ENCODE data around the gene PPP1R36. TPM values are rescaled to one million over a fixed set of nuclear protein-coding genes. Genes with fewer than 3 reads are reported as not detected.

PPP1R36 gene
- total and polyA plus RNA-seq, 2 of the 13 experiments (the other 11 are each of a cell fraction or from before 2014, with no cell fraction given), result 0.11 to 0.17 TPM

DNA sequence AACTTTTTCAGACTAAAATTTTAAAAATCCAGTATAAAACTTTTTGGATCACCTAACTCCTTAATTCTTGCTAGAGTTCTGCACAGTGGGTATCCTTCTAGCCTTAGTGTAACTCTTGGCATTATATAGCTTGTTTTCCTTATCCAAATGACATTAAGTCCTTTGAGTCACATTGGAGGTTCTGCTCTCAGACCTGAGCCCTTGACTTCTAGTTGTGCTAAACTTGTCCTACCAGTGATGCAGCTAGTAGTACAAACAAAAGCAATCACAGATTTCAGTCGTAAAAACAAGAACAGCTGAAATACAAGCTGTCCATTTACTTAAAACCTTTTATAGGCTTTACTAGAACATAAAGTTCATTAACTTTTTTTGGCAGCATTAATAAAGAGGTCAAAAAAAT is 34.7 kb upstream of the PPP1R36 start:
- no peak overlapping the region for H3K4me2 ChIP-seq (ENCODE audit: low read depth, low read length)
- CTCF ChIA-PET (ENCODE audit: low intra/inter-chr PET ratio, low total read pairs), result no interaction called here
- FAIRE-seq (no peak), ATAC-seq (no peak), DNase-seq (ENCODE audit: low spot score) (no peak)
- intact Hi-C loops (cut with micrococcal nuclease; ENCODE audit: unreplicated experiment), result no loop called here
- no peaks in the 10 kb centered on the region for H3K9me3 ChIP-seq (ENCODE audit: low read length)
- peaks cover 17% of the 10 kb centered on the region for H3K4me1 ChIP-seq (ENCODE audit: insufficient read depth, low read length)
- WGBS (ENCODE audit: low lambda C conversion rate), result 96% methylated on average over 1 of the region's 1 CpG
- TF ChIP-seq ZNF724P (CRISPR knock-in tag; IDR thresholded peaks at IDR 0.05; ENCODE audit: borderline replicate concordance) (no peak), TCF12 (IDR thresholded peaks at IDR 0.05) (no peak), TCF12 (CRISPR knock-in tag; IDR thresholded peaks at IDR 0.05) (no peak), STAT5B (CRISPR knock-in tag; IDR thresholded peaks at IDR 0.05) (no peak), ZNF547 (CRISPR knock-in tag; IDR thresholded peaks at IDR 0.05) (no peak), ISX (CRISPR knock-in tag; conservative IDR thresholded peaks at IDR 0.05) (no peak), MATR3 (CRISPR knock-in tag; IDR thresholded peaks at IDR 0.05) (no peak), SMC3 (IDR thresholded peaks at IDR 0.05; ENCODE audit: low read length) (no peak), CHCHD3 (CRISPR knock-in tag; IDR thresholded peaks at IDR 0.05) (no peak), CENPX (CRISPR knock-in tag; IDR thresholded peaks at IDR 0.05) (no peak), RXRB (CRISPR knock-in tag; IDR thresholded peaks at IDR 0.05; ENCODE audit: borderline replicate concordance) (no peak), ZNF17 (CRISPR knock-in tag; IDR thresholded peaks at IDR 0.05) (no peak), HDAC6 (IDR thresholded peaks at IDR 0.05; ENCODE audit: low read depth, low read length) (no peak), ATF5 (CRISPR knock-in tag; IDR thresholded peaks at IDR 0.05; ENCODE audit: low read depth) (no peak), MIXL1 (CRISPR knock-in tag; IDR thresholded peaks at IDR 0.05) (no peak)
- TF ChIP-seq, protein P1, sequence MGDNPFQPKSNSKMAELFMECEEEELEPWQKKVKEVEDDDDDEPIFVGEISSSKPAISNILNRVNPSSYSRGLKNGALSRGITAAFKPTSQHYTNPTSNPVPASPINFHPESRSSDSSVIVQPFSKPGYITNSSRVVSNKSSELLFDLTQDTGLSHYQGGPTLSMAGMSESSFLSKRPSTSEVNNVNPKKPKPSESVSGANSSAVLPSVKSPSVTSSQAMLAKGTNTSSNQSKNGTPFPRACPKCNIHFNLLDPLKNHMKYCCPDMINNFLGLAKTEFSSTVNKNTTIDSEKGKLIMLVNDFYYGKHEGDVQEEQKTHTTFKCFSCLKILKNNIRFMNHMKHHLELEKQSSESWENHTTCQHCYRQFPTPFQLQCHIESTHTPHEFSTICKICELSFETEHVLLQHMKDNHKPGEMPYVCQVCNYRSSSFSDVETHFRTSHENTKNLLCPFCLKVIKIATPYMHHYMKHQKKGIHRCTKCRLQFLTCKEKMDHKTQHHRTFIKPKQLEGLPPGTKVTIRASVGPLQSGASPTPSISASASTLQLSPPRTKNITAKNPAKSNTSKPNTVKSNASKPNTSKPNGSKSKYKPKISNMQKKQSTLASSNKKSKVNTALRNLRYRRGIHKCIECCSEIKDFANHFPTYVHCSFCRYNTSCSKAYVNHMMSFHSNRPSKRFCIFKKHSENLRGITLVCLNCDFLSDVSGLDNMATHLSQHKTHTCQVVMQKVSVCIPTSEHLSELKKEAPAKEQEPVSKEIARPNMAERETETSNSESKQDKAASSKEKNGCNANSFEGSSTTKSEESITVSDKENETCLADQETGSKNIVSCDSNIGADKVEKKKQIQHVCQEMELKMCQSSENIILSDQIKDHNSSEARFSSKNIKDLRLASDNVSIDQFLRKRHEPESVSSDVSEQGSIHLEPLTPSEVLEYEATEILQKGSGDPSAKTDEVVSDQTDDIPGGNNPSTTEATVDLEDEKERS (CRISPR knock-in tag; IDR thresholded peaks at IDR 0.05), result no peak
- H3K27me3 ChIP-seq (ENCODE audit: control insufficient read depth in 1 of 2, insufficient read depth in 2 of 2, low read length in 2 of 2), result no peaks in the 10 kb centered on the region
- BruUV-seq (replicated peaks), result no TSS peak
- in situ Hi-C loops (cut with HindIII; ENCODE audit: extremely low pct_ligation_motif_present, low pct_unique_long_range_greater_than_20kb), result no loop called here
- no peak overlapping the region for H3K4me3 ChIP-seq (replicated peaks in 1 of 3; ENCODE audit: insufficient read depth in 1 of 3, low read depth in 2 of 3, low read length in 3 of 3)
- no peak overlapping the region for H3K27ac ChIP-seq (ENCODE audit: extremely low read length, insufficient read depth, low read length)
- H3K9ac ChIP-seq (ENCODE audit: insufficient read depth, low read depth, low read length), result no peak overlapping the region
- H3K79me2 ChIP-seq (ENCODE audit: insufficient read depth, low read length), result peaks cover 76% of the 10 kb centered on the region
- H4K20me1 ChIP-seq (ENCODE audit: insufficient read depth, low read length), result peaks cover 17% of the 10 kb centered on the region
- H3K36me3 ChIP-seq (replicated peaks in 1 of 2; ENCODE audit: control insufficient read depth in 1 of 2, insufficient read depth in 2 of 2, low read length in 2 of 2), result no peaks in the 10 kb centered on the region; a peak in 1 of 5 replicates
- no peak overlapping the region for H2AFZ ChIP-seq (ENCODE audit: low read length)
- POLR2A ChIA-PET, result no interaction called here

Data from HepG2 (cell line).